ENCODE data around the gene P3H2. TPM values are rescaled to one million over a fixed set of nuclear protein-coding genes. Genes with fewer than 3 reads are reported as not detected.

P3H2 gene
- total and polyA plus RNA-seq, 9 of the 15 experiments (the other 6 are each of a cell fraction or from before 2014, with no cell fraction given): 0.04 to 0.26 (median 0.22) TPM; not detected in 6

GRCh38 chr3:190105876-190106275 lies 14.8 kb downstream of the P3H2 start:
- Histone ChIP-seq H3K4me3 (no peak overlapping the region), H3K27me3 (ENCODE audit: control insufficient read depth in 2 of 2, insufficient read depth in 2 of 2, low read length in 2 of 2) (no peaks in the 10 kb centered on the region), H3K4me1 (replicated peaks in 1 of 2; ENCODE audit: control insufficient read depth in 2 of 2, insufficient read depth in 2 of 2, low read length in 2 of 2) (no peaks in the 10 kb centered on the region), H3K9me3 (replicated peaks; ENCODE audit: control insufficient read depth, insufficient read depth, low read depth, low read length) (no peaks in the 10 kb centered on the region), H3K9ac (ENCODE audit: insufficient read depth in 1 of 2, low read depth in 2 of 2, low read length in 2 of 2) (no peak overlapping the region), H3K36me3 (ENCODE audit: control insufficient read depth, insufficient read depth, low read length) (no peaks in the 10 kb centered on the region), H2AFZ (ENCODE audit: low read depth, low read length) (no peak overlapping the region), H3K4me2 (ENCODE audit: insufficient read depth, low read length) (no peak overlapping the region), H3K79me2 (ENCODE audit: control insufficient read depth, insufficient read depth, low read length) (no peaks in the 10 kb centered on the region), H4K20me1 (replicated peaks; ENCODE audit: control insufficient read depth, insufficient read depth, low read length) (no peaks in the 10 kb centered on the region), H3K27ac (ENCODE audit: extremely low read depth, low read depth, low read length) (no peak overlapping the region), H3K9me1 (ENCODE audit: control insufficient read depth, insufficient read depth, low read length) (no peaks in the 10 kb centered on the region)
- TF ChIP-seq ZNF140 (CRISPR knock-in tag; IDR thresholded peaks at IDR 0.05) (no peak), ZNF174 (CRISPR knock-in tag; IDR thresholded peaks at IDR 0.05) (no peak)
- intact Hi-C loops (cut with micrococcal nuclease) (no loop called here), in situ Hi-C loops (cut with MboI) (no loop called here)
- ChIA-PET POLR2A (no interaction called here), CTCF (ENCODE audit: low intra/inter-chr PET ratio) (no interaction called here)
- no TSS peak for BruUV-seq (replicated peaks)
- ATAC-seq: no peak
- no peak for FAIRE-seq
- no peak for DNase-seq (ENCODE audit: extremely low read depth in 1 of 4, low spot score in 3 of 4)
- WGBS (ENCODE audit: insufficient coverage, low coverage, missing lambda C conversion rate): 0% methylated on average over 1 of the region's 1 CpG

- ChIA-PET CTCF (ENCODE audit: low intra/inter-chr PET ratio) (no interaction called here), POLR2A (no interaction called here)
- H3K36me3 ChIP-seq (ENCODE audit: control insufficient read depth, insufficient read depth, low read length): no peaks in the 10 kb centered on the region
- no peaks in the 10 kb centered on the region for H3K4me1 ChIP-seq (replicated peaks in 1 of 2; ENCODE audit: control insufficient read depth in 2 of 2, insufficient read depth in 2 of 2, low read length in 2 of 2)
- TF ChIP-seq ZNF311 (CRISPR knock-in tag; IDR thresholded peaks at IDR 0.05): 0 out of 2 replicates have a peak, but pooled peaks have one; percentile 33
- no peak for TF ChIP-seq SMARCA4 (IDR thresholded peaks at IDR 0.05)
- intact Hi-C loops (cut with micrococcal nuclease): no loop called here
- WGBS (ENCODE audit: insufficient coverage, low coverage, missing lambda C conversion rate): 0% methylated on average over 8 of the region's 8 CpGs
- H3K9ac ChIP-seq (ENCODE audit: insufficient read depth in 1 of 2, low read depth in 2 of 2, low read length in 2 of 2): no peak overlapping the region
- 0 out of 2 replicates have a peak, but pooled peaks cover 2% of the 10 kb centered on the region for H3K9me3 ChIP-seq (replicated peaks; ENCODE audit: control insufficient read depth, insufficient read depth, low read depth, low read length)
- FAIRE-seq: no peak
- no peak overlapping the region for H3K4me3 ChIP-seq
- H4K20me1 ChIP-seq (replicated peaks; ENCODE audit: control insufficient read depth, insufficient read depth, low read length): no peaks in the 10 kb centered on the region
- no peak for ATAC-seq
- H2AFZ ChIP-seq (ENCODE audit: low read depth, low read length): no peak overlapping the region
- no peaks in the 10 kb centered on the region for H3K79me2 ChIP-seq (ENCODE audit: control insufficient read depth, insufficient read depth, low read length)
- BruUV-seq (replicated peaks): no TSS peak
- no peak overlapping the region for H3K4me2 ChIP-seq (ENCODE audit: insufficient read depth, low read length)
- no peak for DNase-seq (ENCODE audit: extremely low read depth in 1 of 4, low spot score in 3 of 4)
- no peaks in the 10 kb centered on the region for H3K9me1 ChIP-seq (ENCODE audit: control insufficient read depth, insufficient read depth, low read length)
- H3K27ac ChIP-seq (ENCODE audit: extremely low read depth, low read depth, low read length): no peak overlapping the region
- in situ Hi-C loops (cut with MboI): no loop called here
- H3K27me3 ChIP-seq (ENCODE audit: control insufficient read depth in 2 of 2, insufficient read depth in 2 of 2, low read length in 2 of 2): no peaks in the 10 kb centered on the region
Measured at GRCh38 chr3:190101320-190102011, 19.2 kb downstream of the P3H2 start.
